Lower lobe of right lung (tissue), 2 donors: ENCODE data around the gene ABCB6. TPM values are rescaled to one million over a fixed set of nuclear protein-coding genes. Genes with fewer than 3 reads are reported as not detected.

ENCODE experiments used
- ATAC-seq, 2 donors: fragments of 200-7000 bp; cut with Tn5 transposase; one replicate each; pipeline ENCODE4 v1.9.1; 2020 to 2022; ENCODE audit warnings: mild to moderate bottlenecking in 2 of 2, moderate library complexity in 2 of 2
- DNase-seq: peaks from one replicate; pipeline ENCODE4 v3.0.0-alpha.2; 2020
- H3K27ac ChIP-seq: fragments of 200-600 bp; one replicate; pipeline ENCODE4 v1.8.0; 2022
- H3K27me3 ChIP-seq: fragments of 200-600 bp; one replicate; pipeline ENCODE4 v1.8.0; 2022; ENCODE audit warnings: low read depth
- H3K36me3 ChIP-seq: fragments of 200-600 bp; one replicate; pipeline ENCODE4 v1.8.0; 2022; ENCODE audit warnings: mild to moderate bottlenecking
- H3K4me1 ChIP-seq: fragments of 200-600 bp; one replicate; pipeline ENCODE4 v1.8.0; 2022
- H3K4me3 ChIP-seq: fragments of 200-600 bp; one replicate; pipeline ENCODE4 v1.8.0; 2022; ENCODE audit warnings: mild to moderate bottlenecking
- H3K9me3 ChIP-seq: fragments of 200-600 bp; one replicate; pipeline ENCODE4 v1.8.0; 2022
- CTCF ChIP-seq: fragments of 200-600 bp; IDR thresholded peaks from one replicate; pipeline ENCODE4 v1.8.0; 2022; ENCODE audit warnings: antibody characterized with exemption, mild to moderate bottlenecking
- intact Hi-C: fragments of 100-400 bp; cut with DNase I; formaldehyde crosslinking; loops from one replicate; pipeline ENCODE4 v1.11.0; 2022
- total RNA-seq: library from RNA; stranded (reverse); fragmentation: NEBNext Ultra II Directional; extraction: Animal tissue kit (Norgen Biotek cat#: 25700); gene quantifications from one replicate; pipeline ENCODE4 v1.2.1, GENCODE V29; 2021
- donor health status: DM: no; HTN: yes; CAD: no; lungs with severe emphysema.

The ABCB6 gene
- total RNA-seq, 1 donor from 2014 or later: 15.4 TPM

DNA sequence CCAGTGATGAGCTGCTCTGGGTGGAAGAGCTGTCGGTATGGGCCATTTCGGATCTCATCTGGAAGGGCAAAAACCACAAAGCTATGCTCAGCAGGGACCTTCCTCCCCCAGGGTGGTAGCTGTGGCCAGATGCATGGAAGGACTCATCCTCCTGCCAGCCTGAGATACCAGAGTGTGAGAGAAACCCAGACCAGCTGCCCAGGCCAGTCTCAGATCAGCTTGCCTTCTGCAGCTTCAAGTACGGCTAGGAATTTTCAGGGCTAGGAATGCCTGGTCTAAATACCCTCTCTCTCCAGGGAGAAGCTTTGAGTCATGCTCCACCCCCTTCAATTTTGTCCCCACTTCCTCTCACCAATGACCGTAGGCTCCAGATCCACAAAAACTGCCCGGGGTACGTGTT lies 32.9 kb upstream of the ABCB6 start:
- no peak for TF ChIP-seq CTCF
- Histone ChIP-seq H3K4me3 (peak overlapping the region; percentile 72), H3K4me1 (peaks cover 67% of the 10 kb centered on the region), H3K9me3 (no peaks in the 10 kb centered on the region), H3K27ac (peak overlapping the region; percentile 85), H3K27me3 (no peaks in the 10 kb centered on the region), H3K36me3 (peaks cover 28% of the 10 kb centered on the region)
- no peak for ATAC-seq
- intact Hi-C loops: no loop called here
- no peak for DNase-seq

GRCh38 chr2:219250049-219250781 lies 31.5 kb upstream of the ABCB6 start:
- peak overlapping the region; percentile 41 for H3K4me3 ChIP-seq
- H3K9me3 ChIP-seq: no peaks in the 10 kb centered on the region
- TF ChIP-seq CTCF: no peak
- H3K27me3 ChIP-seq: no peaks in the 10 kb centered on the region
- peak overlapping the region; percentile 91 for H3K27ac ChIP-seq
- intact Hi-C loops: no loop called here
- no peak for ATAC-seq
- peaks cover 76% of the 10 kb centered on the region for H3K4me1 ChIP-seq
- no peak for DNase-seq
- peaks cover 28% of the 10 kb centered on the region for H3K36me3 ChIP-seq

DNA sequence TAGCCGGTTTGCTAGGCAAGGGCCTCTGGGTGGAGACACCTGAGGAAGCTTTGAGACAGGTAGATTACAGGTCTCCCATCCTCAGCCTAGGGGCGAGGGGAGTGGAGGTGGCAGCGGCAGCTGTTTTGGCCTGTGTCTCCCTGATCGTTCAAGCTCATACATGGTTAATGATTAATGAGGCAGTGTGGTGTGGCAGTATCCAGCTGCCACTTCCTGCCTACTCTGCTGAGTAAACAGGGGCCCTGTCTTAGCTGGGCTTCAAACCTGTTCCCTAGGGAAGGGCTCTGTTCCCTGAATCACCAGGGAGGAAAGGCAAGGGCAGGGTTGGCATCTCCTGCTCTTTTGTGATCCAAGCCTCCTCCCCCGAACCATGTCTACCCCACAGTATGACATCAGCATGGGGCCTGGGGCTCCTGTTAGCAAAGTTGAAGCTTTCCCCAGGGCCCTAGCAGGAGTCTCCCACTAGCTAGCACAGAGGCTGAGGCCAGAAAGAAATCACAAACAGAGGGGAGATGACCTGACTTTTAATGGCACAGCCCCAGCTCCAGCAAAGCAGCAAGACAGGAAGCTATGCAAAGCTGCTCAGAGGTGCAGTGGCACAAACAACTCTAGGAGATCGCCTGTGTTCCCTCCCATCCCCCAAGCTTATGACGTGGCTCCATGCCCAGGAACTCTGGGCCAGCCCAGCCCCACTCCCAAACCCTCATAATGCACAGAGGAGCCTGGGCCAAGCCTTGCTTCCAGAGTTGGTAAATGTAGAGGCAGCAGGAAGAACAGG lies 30.6 kb upstream of the ABCB6 start:
- Histone ChIP-seq H3K4me3 (peak overlapping the region; percentile 41), H3K4me1 (peaks cover 76% of the 10 kb centered on the region), H3K27ac (peak overlapping the region; percentile 91), H3K9me3 (no peaks in the 10 kb centered on the region), H3K27me3 (no peaks in the 10 kb centered on the region), H3K36me3 (peaks cover 28% of the 10 kb centered on the region)
- TF ChIP-seq CTCF: no peak
- DNase-seq (peak; percentile 88), ATAC-seq (peak; percentile 51 to 68)
- intact Hi-C loops: no loop called here

- H3K27me3 ChIP-seq: no peaks in the 10 kb centered on the region
- H3K36me3 ChIP-seq: peaks cover 28% of the 10 kb centered on the region
- no peak for TF ChIP-seq CTCF
- H3K9me3 ChIP-seq: no peaks in the 10 kb centered on the region
- H3K4me1 ChIP-seq: peaks cover 75% of the 10 kb centered on the region
- DNase-seq (no peak), ATAC-seq (no peak)
- H3K4me3 ChIP-seq: peak overlapping the region; percentile 41
- H3K27ac ChIP-seq: peak overlapping the region; percentile 91
- intact Hi-C loops: no loop called here
Observed at GRCh38 chr2:219248845-219249202, 30.1 kb upstream of the ABCB6 start.

- H3K4me1 ChIP-seq: peaks cover 75% of the 10 kb centered on the region
- no peaks in the 10 kb centered on the region for H3K27me3 ChIP-seq
- intact Hi-C loops: no loop called here
- no peaks in the 10 kb centered on the region for H3K9me3 ChIP-seq
- peaks cover 28% of the 10 kb centered on the region for H3K36me3 ChIP-seq
- H3K4me3 ChIP-seq: peak overlapping the region; percentile 3
- DNase-seq: no peak
- no peak for TF ChIP-seq CTCF
- peak in 1 of 2 donors; percentile 5 for ATAC-seq
- peak overlapping the region; percentile 91 for H3K27ac ChIP-seq
Observed at GRCh38 chr2:219247678-219248642, 29.2 kb upstream of the ABCB6 start.
